SU-DHL-6 (cell line): ENCODE results near the gene PSIP1.

Experiments used
- H2AFZ ChIP-seq: fragments of 200-600 bp; sonication (generic); 2 replicates; pipeline ENCODE4 v1.6.1; 2014; ENCODE audit warnings: low read depth, mild to moderate bottlenecking, moderate library complexity, mixed read lengths, antibody characterized with exemption, low read length; ENCODE audit not compliant: severe bottlenecking
- H3F3A ChIP-seq: fragments of 200-600 bp; shearing (Covaris generic); 2 replicates; pipeline ENCODE4 v1.6.0; 2016; ENCODE audit warnings: antibody characterized with exemption, mild to moderate bottlenecking; ENCODE audit not compliant: insufficient read depth
- H3K27ac ChIP-seq: fragments of 200-600 bp; sonication (generic); 2 replicates; pipeline ENCODE4 v1.5.1; 2016; ENCODE audit warnings: low read depth, mild to moderate bottlenecking, low read length, moderate library complexity, mixed read lengths
- H3K27me3 ChIP-seq: fragments of 200-600 bp; sonication (generic), shearing (Covaris generic); 2 replicates; pipeline ENCODE4 v1.6.0; 2014; ENCODE audit warnings: mild to moderate bottlenecking, low read length
- H3K36me3 ChIP-seq: fragments of 200-600 bp; sonication (generic); 2 replicates; pipeline ENCODE4 v1.6.1; 2014; ENCODE audit warnings: mild to moderate bottlenecking, low read length, mixed read lengths
- H3K4me2 ChIP-seq: fragments of 300-600, 200-600 bp; shearing (Covaris generic), sonication (generic); 2 replicates; pipeline ENCODE4 v1.6.0; 2014; ENCODE audit warnings: low read length, low read depth, mild to moderate bottlenecking; ENCODE audit not compliant: poor library complexity, severe bottlenecking
- H3K4me3 ChIP-seq: fragments of 200-600 bp; sonication (generic); 2 replicates; pipeline ENCODE4 v1.5.1; 2014; ENCODE audit warnings: antibody characterized with exemption, low read length, mild to moderate bottlenecking, mixed read lengths; ENCODE audit not compliant: insufficient read depth, poor library complexity, severe bottlenecking
- H3K79me2 ChIP-seq: fragments of 200-600 bp; sonication (generic); 2 replicates; pipeline ENCODE4 v1.6.1; 2014; ENCODE audit warnings: mild to moderate bottlenecking, low read length, moderate library complexity; ENCODE audit not compliant: insufficient read depth
- H3K9ac ChIP-seq: fragments of 200-600 bp; sonication (generic); 2 replicates; pipeline ENCODE4 v1.7.0; 2014; ENCODE audit warnings: mild to moderate bottlenecking, low read length
- H3K9me2 ChIP-seq: fragments of 200-600 bp; sonication (generic); replicated peaks from 2 replicates; pipeline ENCODE4 v1.6.1; 2014; ENCODE audit warnings: low read length; ENCODE audit not compliant: insufficient read depth
- H3K9me3 ChIP-seq: fragments of 200-600 bp; sonication (generic); 2 replicates; pipeline ENCODE4 v1.6.1; 2014; ENCODE audit warnings: low read length, mixed read lengths; ENCODE audit not compliant: insufficient read depth
- H4K20me1 ChIP-seq: fragments of 200-600 bp; sonication (generic); 2 replicates; pipeline ENCODE4 v1.6.1; 2014; ENCODE audit warnings: low read depth, mild to moderate bottlenecking, antibody characterized with exemption, low read length, moderate library complexity, mixed read lengths
- EZH2phosphoT487 ChIP-seq: fragments of 200-600 bp; sonication (generic), shearing (Covaris generic); conservative IDR thresholded peaks from 2 replicates; pipeline ENCODE4 v1.6.1; 2018; ENCODE audit warnings: mild to moderate bottlenecking, antibody characterized with exemption, low read length, moderate library complexity, mixed read lengths
- TF ChIP-seq, protein P1 (sequence below): fragments of 200-600 bp; sonication (generic); IDR thresholded peaks from one replicate; pipeline ENCODE4 v1.5.1; 2017; ENCODE audit warnings: antibody characterized with exemption, mild to moderate bottlenecking, low read length, moderate library complexity; ENCODE audit not compliant: insufficient read depth, poor library complexity, severe bottlenecking

The PSIP1 gene

DNA sequence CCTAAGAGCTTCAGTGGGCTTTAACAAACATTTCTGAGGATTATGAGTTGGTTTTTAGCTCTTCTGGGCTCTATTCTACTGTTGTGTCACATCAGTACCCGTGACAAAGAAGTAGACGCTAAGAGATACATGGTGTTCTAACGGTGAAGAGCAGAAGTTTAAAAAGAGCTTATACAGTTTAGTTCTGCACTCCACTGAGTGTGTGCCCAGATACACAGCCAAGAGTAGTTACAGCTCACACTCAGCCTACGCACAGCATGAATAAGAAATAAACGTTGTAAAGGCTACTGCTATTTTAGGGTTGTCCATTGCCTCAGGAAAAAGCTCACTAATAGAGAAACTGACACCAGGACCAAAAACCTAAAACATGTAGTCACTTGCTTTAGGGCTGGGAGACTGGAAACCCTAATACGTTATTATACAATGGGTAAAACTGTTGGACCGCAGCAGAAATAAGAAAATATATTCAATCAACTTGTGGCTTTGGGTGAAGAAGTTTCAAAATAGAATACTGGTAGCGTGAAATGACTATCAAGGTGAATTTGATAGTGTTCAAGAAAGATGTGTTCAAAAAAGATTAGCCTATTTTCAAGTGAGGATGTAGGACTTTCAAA lies 34.7 kb downstream of the PSIP1 start:
- Histone ChIP-seq H2AFZ (no peak overlapping the region), H3K4me2 (no peak overlapping the region), H3K27me3 (no peaks in the 10 kb centered on the region), H3K9me2 (no peaks in the 10 kb centered on the region), H3F3A (peaks cover 48% of the 10 kb centered on the region), H3K27ac (no peak overlapping the region), H3K79me2 (0 out of 2 replicates have a peak, but pooled peaks cover 2% of the 10 kb centered on the region), H3K9ac (no peak overlapping the region), H4K20me1 (peaks cover 12% of the 10 kb centered on the region; the same call in 1 of the 2 replicates), H3K9me3 (no peaks in the 10 kb centered on the region), H3K4me3 (no peak overlapping the region), H3K36me3 (peaks cover 78% of the 10 kb centered on the region)
- TF ChIP-seq, protein P1, sequence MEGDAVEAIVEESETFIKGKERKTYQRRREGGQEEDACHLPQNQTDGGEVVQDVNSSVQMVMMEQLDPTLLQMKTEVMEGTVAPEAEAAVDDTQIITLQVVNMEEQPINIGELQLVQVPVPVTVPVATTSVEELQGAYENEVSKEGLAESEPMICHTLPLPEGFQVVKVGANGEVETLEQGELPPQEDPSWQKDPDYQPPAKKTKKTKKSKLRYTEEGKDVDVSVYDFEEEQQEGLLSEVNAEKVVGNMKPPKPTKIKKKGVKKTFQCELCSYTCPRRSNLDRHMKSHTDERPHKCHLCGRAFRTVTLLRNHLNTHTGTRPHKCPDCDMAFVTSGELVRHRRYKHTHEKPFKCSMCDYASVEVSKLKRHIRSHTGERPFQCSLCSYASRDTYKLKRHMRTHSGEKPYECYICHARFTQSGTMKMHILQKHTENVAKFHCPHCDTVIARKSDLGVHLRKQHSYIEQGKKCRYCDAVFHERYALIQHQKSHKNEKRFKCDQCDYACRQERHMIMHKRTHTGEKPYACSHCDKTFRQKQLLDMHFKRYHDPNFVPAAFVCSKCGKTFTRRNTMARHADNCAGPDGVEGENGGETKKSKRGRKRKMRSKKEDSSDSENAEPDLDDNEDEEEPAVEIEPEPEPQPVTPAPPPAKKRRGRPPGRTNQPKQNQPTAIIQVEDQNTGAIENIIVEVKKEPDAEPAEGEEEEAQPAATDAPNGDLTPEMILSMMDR: no peak
- TF ChIP-seq EZH2phosphoT487: no peak

DNA sequence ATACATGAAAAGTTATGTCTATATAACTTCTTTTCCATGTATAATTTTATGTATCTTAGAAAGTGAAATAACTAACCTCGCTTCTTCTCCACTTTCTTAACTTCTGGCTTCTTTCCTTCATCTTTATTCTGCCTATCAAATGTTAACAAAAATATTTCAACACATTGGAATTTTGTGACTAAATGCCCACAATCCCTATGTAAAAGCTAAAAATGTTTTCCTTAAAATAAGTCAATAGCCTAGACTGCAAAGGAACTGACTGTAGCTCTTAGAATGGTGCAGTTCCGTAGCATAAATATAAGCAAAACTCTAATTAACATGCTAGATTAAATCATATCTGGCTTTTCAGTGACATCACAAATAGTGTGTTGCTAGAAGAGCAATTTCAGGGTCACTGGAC lies 40.9 kb downstream of the PSIP1 start:
- TF ChIP-seq, protein P1: no peak
- no peak for TF ChIP-seq EZH2phosphoT487
- no peak overlapping the region for H2AFZ ChIP-seq
- no peaks in the 10 kb centered on the region for H3K9me2 ChIP-seq
- H4K20me1 ChIP-seq: no peaks in the 10 kb centered on the region
- no peaks in the 10 kb centered on the region for H3K27me3 ChIP-seq
- no peaks in the 10 kb centered on the region for H3K9me3 ChIP-seq
- no peak overlapping the region for H3K9ac ChIP-seq
- H3K4me2 ChIP-seq: no peak overlapping the region
- H3F3A ChIP-seq: peaks cover 59% of the 10 kb centered on the region
- H3K36me3 ChIP-seq: peaks cover 88% of the 10 kb centered on the region
- H3K4me3 ChIP-seq: no peak overlapping the region
- H3K27ac ChIP-seq: no peak overlapping the region
- no peaks in the 10 kb centered on the region for H3K79me2 ChIP-seq

DNA sequence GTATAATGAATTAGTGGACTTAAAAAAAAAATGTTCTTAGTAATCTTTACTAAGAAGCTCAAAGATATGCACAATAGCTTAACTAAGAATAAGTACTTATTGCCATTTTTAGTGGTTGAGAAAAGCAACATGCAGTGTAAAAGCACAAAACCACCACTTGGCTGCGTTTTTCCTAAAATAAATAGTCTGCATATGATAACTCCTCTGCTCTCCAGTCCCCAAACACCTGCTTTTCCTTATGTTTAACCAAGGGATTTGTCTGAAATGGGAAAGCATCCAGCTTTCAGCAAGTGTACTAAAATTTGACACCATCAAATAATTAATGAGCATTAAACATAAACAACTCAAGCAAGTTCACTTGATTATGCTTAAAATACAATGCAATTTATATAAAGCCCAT lies 41.4 kb downstream of the PSIP1 start:
- Histone ChIP-seq H3K4me3 (no peak overlapping the region), H3K27ac (no peak overlapping the region), H2AFZ (no peak overlapping the region), H3K36me3 (peaks cover 88% of the 10 kb centered on the region), H3K9me3 (no peaks in the 10 kb centered on the region), H3K4me2 (no peak overlapping the region), H3K9me2 (no peaks in the 10 kb centered on the region), H3K9ac (no peak overlapping the region), H3K79me2 (no peaks in the 10 kb centered on the region), H3K27me3 (no peaks in the 10 kb centered on the region), H3F3A (peaks cover 59% of the 10 kb centered on the region), H4K20me1 (no peaks in the 10 kb centered on the region)
- TF ChIP-seq, protein P1: no peak
- TF ChIP-seq EZH2phosphoT487: no peak
